Spleen (tissue), 11 donors: ENCODE results near the gene S1PR3. TPM values are rescaled to one million over a fixed set of nuclear protein-coding genes. Genes with fewer than 3 reads are reported as not detected.

Experiments used
- DNase-seq: peaks from one replicate; pipeline ENCODE4 v3.0.0-alpha.2; 2020
- H3K27ac ChIP-seq, 8 donors: fragments of 200-600 bp; sonication (generic) in 7 of 8; 1 replicate in 4 of 8; 2 replicates in 4 of 8; pipeline versions ENCODE4 v1.5.0 to v1.8.0; 2016 to 2021; ENCODE audit warnings: inconsistent platforms in 4 of 8, mild to moderate bottlenecking in 4 of 8, moderate library complexity in 1 of 8
- H3K27me3 ChIP-seq, 7 donors: fragments of 200-600 bp; sonication (generic) in 6 of 7; replicated peaks in 1 of 7; 1 replicate in 4 of 7; 2 replicates in 3 of 7; pipeline versions ENCODE4 v1.5.0 to v1.8.0; 2016 to 2021; ENCODE audit warnings: inconsistent platforms in 3 of 7, mild to moderate bottlenecking in 1 of 7
- H3K36me3 ChIP-seq, 6 donors: fragments of 200-600 bp; sonication (generic) in 5 of 6; 1 replicate in 4 of 6; 2 replicates in 2 of 6; pipeline versions ENCODE4 v1.5.0 to v1.8.0; 2016 to 2021; ENCODE audit warnings: inconsistent platforms in 2 of 6
- H3K4me1 ChIP-seq, 6 donors: fragments of 200-600 bp; sonication (generic) in 5 of 6; 1 replicate in 3 of 6; 2 replicates in 3 of 6; pipeline versions ENCODE4 v1.5.0 to v1.8.0; 2016 to 2021; ENCODE audit warnings: inconsistent platforms in 3 of 6
- H3K4me3 ChIP-seq, 8 donors: fragments of 200-600 bp; sonication (generic) in 7 of 8; 1 replicate in 4 of 8; 2 replicates in 4 of 8; pipeline versions ENCODE4 v1.5.0 to v1.8.0; 2016 to 2021; ENCODE audit warnings: inconsistent platforms in 4 of 8, mild to moderate bottlenecking in 4 of 8, moderate library complexity in 2 of 8
- H3K9me3 ChIP-seq, 8 donors: fragments of 200-600 bp; sonication (generic) in 7 of 8; 1 replicate in 4 of 8; 2 replicates in 4 of 8; pipeline versions ENCODE4 v1.5.0 to v1.8.0; 2016 to 2021; ENCODE audit warnings: inconsistent platforms in 4 of 8
- POLR2A ChIP-seq, 3 donors: fragments of 450-650 bp; IDR thresholded peaks; one replicate each; pipeline ENCODE4 v1.5.1; 2017; ENCODE audit warnings: antibody characterized with exemption in 3 of 3, mild to moderate bottlenecking in 1 of 3
- POLR2AphosphoS5 ChIP-seq, 3 donors: sonication (generic); formaldehyde crosslinking; IDR thresholded peaks; one replicate each; pipeline ENCODE4 v1.5.1; 2017; ENCODE audit warnings: antibody characterized with exemption in 3 of 3
- WGBS, 5 donors: extraction: QIAGEN DNeasy Blood & Tissue Kit in 3 of 5; methylation state at CpG; one replicate each; pipeline versions ENCODE4 v1.1.5 to v1.1.7; 2013 to 2018; 5-methylcytosine and 5-hydroxymethylcytosine counted together
- intact Hi-C: fragments of 100-400 bp; cut with DNase I; formaldehyde crosslinking; loops from one replicate; pipeline ENCODE4 v1.15.0; 2023; ENCODE audit warnings: low total_unique reads
- polyA plus RNA-seq, 3 donors: library from polyadenylated mRNA; stranded (reverse); fragments of 200-250 nt; gene quantifications; one replicate each; pipeline ENCODE4 v1.2.1, GENCODE V29; 2013
- total RNA-seq, 7 donors: library from RNA; depleted of rRNA in 3 of 7; stranded (reverse); fragments of >200 nt in 3 of 7; fragmentation: NEBNext Ultra II Directional in 4 of 7; extraction: Animal tissue kit (Norgen Biotek cat#: 25700) in 4 of 7; gene quantifications; one replicate each; pipeline versions ENCODE4 v1.1.0 to v1.2.1, GENCODE V29; 2016 to 2021
- TF ChIP-seq, protein P1 (sequence below), 11 experiments: fragments of 200-600 bp in 7 of 11; fragments of 450-650 bp in 4 of 11; sonication (generic) in 4 of 11; IDR thresholded peaks in 8 of 11; conservative IDR thresholded peaks in 3 of 11; 1 replicate in 7 of 11; 2 replicates in 4 of 11; pipeline versions ENCODE4 v1.4.0 to v1.8.0; 2016 to 2021; ENCODE audit warnings: antibody characterized with exemption in 11 of 11, inconsistent platforms in 4 of 11, mild to moderate bottlenecking in 1 of 11
- donor health status: healthy with polysubstance abuse.
- donor health status: DM: no; HTN: no; CAD: no; lungs with moderate emphysema.
- donor health status: DM: no; HTN: no; CAD: no.
- donor health status: Bipolar disorder and iron deficiency.
- donor health status: healthy.
- donor health status: DM: no; HTN: no; CAD: no.
- donor health status: DM: yes; HTN: yes; CAD: no.

S1PR3 gene
- total and polyA plus RNA-seq, 10 donors = 6.4 to 50.9 (median 34.3) TPM

DNA sequence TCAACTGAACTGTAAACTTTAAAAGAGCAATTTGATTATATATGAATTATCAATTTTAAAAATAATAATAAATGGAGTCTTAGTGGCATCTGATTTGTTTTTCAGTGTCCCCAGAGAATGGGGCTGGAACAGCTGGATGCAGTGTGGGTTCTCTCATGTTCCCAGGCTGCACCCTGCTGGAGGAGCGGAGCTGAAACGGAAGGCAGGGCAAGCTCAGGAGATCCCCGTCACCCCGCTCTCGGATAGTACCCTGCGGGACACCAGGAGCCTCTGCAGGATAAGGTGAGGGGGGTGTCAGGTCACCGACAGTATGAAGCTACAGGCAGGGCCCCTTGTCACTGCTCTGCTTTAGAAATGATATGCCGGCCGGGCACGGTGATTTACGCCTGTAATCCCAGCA lies 57.3 kb downstream of the S1PR3 start:
- no peaks in the 10 kb centered on the region for H3K36me3 ChIP-seq
- no peak overlapping the region for H3K4me3 ChIP-seq
- TF ChIP-seq POLR2AphosphoS5 (IDR thresholded peaks at IDR 0.05) (no peak), POLR2A (IDR thresholded peaks at IDR 0.05) (no peak)
- TF ChIP-seq, protein P1, sequence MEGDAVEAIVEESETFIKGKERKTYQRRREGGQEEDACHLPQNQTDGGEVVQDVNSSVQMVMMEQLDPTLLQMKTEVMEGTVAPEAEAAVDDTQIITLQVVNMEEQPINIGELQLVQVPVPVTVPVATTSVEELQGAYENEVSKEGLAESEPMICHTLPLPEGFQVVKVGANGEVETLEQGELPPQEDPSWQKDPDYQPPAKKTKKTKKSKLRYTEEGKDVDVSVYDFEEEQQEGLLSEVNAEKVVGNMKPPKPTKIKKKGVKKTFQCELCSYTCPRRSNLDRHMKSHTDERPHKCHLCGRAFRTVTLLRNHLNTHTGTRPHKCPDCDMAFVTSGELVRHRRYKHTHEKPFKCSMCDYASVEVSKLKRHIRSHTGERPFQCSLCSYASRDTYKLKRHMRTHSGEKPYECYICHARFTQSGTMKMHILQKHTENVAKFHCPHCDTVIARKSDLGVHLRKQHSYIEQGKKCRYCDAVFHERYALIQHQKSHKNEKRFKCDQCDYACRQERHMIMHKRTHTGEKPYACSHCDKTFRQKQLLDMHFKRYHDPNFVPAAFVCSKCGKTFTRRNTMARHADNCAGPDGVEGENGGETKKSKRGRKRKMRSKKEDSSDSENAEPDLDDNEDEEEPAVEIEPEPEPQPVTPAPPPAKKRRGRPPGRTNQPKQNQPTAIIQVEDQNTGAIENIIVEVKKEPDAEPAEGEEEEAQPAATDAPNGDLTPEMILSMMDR (IDR thresholded peaks at IDR 0.05 in 8 of 11, conservative IDR thresholded peaks at IDR 0.05 in 3 of 11) = no peak
- 84 to 92% (median 90%) methylated on average over 11 of the region's 11 CpGs for WGBS, 5 donors
- no peaks in the 10 kb centered on the region for H3K9me3 ChIP-seq
- DNase-seq = no peak
- H3K4me1 ChIP-seq = no peaks in the 10 kb centered on the region
- intact Hi-C loops = no loop called here
- no peak overlapping the region for H3K27ac ChIP-seq
- no peaks in the 10 kb centered on the region for H3K27me3 ChIP-seq

DNA sequence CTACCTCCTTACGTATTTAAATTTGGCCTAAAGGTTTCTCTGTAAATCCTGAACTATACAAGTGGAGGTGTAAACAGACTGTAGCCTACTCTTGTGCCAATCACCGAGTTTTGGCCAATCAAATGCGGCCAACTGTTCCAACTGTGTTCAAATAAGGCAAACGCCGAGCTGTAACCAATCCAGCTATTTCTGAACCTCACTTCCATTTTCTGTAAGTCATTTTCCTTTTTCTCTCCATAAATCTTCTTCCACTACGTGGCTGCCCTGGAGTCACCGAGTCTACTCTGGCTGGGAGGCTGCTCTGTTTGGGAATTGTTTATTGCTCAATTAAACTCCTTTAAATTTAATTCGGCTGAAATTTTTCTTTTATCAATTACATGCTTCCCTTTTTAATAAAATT lies 58.4 kb downstream of the S1PR3 start:
- no peaks in the 10 kb centered on the region for H3K9me3 ChIP-seq
- 85 to 89% (median 87%) methylated on average over 8 of the region's 8 CpGs for WGBS, 5 donors

DNA sequence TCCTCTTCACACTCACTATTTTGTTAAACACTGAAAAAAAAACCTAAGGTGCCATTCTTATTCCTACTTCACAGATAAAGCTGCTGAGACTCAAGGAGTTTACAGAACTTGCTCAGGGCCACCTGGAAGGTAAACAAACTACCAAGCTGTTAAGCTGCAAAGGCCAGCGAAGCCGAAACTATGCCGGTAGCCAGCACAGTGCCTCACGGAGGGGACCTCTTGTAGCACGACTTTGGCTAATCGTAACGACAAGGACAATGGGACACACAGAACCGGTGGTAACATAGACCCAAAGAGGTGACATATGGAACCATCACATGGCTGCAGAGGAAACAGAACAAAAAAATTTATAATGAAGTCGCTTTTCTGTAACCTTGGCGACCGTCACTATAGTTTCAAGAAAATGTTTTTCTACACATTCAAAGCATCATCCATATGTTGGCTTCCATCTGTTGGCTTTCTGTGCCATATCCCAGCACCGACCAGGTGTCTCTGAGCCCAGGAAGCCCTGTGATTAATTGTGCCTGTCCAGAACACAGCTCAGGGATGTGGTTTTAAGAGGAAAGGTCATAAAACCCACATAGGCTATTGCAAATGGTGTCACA lies 60.3 kb downstream of the S1PR3 start:
- no peaks in the 10 kb centered on the region for H3K36me3 ChIP-seq
- H3K27ac ChIP-seq = no peak overlapping the region
- peaks cover 0 to 7% (median 0%) of the 10 kb centered on the region in 7 donors for H3K27me3 ChIP-seq
- no peak for TF ChIP-seq POLR2AphosphoS5 (IDR thresholded peaks at IDR 0.05)
- TF ChIP-seq, protein P1 (IDR thresholded peaks at IDR 0.05 in 8 of 11, conservative IDR thresholded peaks at IDR 0.05 in 3 of 11) = no peak
- TF ChIP-seq POLR2A (IDR thresholded peaks at IDR 0.05) = no peak
- WGBS, 5 donors = 90 to 95% (median 91%) methylated on average over 12 of the region's 12 CpGs
- H3K9me3 ChIP-seq = no peaks in the 10 kb centered on the region
- no peak for DNase-seq
- H3K4me3 ChIP-seq = no peak overlapping the region
- intact Hi-C loops = no loop called here
- H3K4me1 ChIP-seq = no peaks in the 10 kb centered on the region

More for the DNA sequence above, 58.4 kb downstream of the S1PR3 start:
- H3K36me3 ChIP-seq = no peaks in the 10 kb centered on the region
- no peaks in the 10 kb centered on the region for H3K4me1 ChIP-seq
- H3K27ac ChIP-seq = no peak overlapping the region
- intact Hi-C loops = no loop called here
- no peaks in the 10 kb centered on the region for H3K27me3 ChIP-seq
- DNase-seq = no peak
- no peak overlapping the region for H3K4me3 ChIP-seq
- TF ChIP-seq, protein P1 (IDR thresholded peaks at IDR 0.05 in 8 of 11, conservative IDR thresholded peaks at IDR 0.05 in 3 of 11) = no peak
- TF ChIP-seq POLR2A (IDR thresholded peaks at IDR 0.05) = no peak
- no peak for TF ChIP-seq POLR2AphosphoS5 (IDR thresholded peaks at IDR 0.05)

DNA sequence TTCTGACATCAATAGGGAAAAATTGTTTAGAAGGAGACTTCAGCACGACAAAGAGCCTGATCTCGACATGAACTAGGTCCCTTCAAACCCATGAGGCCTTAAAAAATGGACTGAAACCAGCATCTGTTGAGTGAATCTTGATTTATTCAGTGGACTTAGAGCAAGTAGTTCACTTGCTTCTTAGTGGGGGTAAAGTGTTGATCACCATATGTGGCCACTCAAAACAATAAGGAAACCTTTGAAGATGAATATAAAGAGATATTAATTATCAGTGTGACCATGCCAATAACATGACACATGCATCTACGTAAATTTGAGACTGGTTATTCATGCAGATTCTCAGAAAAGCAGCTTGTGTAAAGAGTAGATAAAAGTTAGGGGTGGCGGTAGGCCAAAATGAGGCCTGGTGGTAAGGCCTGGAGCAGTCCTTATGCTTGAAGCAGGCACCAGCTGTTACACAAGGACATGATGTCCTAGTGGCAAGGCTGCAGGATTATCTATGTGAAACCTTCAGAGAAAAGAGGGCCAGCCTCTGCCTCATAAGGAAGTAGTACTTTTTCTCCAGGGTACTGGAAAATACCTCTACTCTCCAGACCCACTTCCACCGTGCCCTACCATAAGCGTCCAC lies 61.3 kb downstream of the S1PR3 start:
- Histone ChIP-seq H3K9me3 (no peaks in the 10 kb centered on the region), H3K4me3 (no peak overlapping the region), H3K36me3 (no peaks in the 10 kb centered on the region), H3K27ac (no peak overlapping the region), H3K27me3 (peaks cover 0 to 7% (median 0%) of the 10 kb centered on the region in 7 donors), H3K4me1 (no peaks in the 10 kb centered on the region)
- TF ChIP-seq POLR2AphosphoS5 (IDR thresholded peaks at IDR 0.05) (no peak), POLR2A (IDR thresholded peaks at IDR 0.05) (no peak)
- TF ChIP-seq, protein P1 (IDR thresholded peaks at IDR 0.05 in 8 of 11, conservative IDR thresholded peaks at IDR 0.05 in 3 of 11) = no peak
- no peak for DNase-seq
- intact Hi-C loops = no loop called here
- 77 to 87% (median 86%) methylated on average over 6 of the region's 6 CpGs for WGBS, 5 donors
